GM19452 (cell line): Measurements from ENCODE around the gene PRPF38B.

Experiments used
- ATAC-seq: cut with Tn5 transposase; IDR thresholded peaks from one replicate; pipeline ENCODE4 v1.9.1; 2021; ENCODE audit not compliant: unreplicated experiment

Gene PRPF38B

GRCh38 chr1:108717774-108718316 is 25.7 kb downstream of the PRPF38B start:
- ATAC-seq = no peak

- no peak for ATAC-seq
Measured at GRCh38 chr1:108718927-108719655, 27.0 kb downstream of the PRPF38B start.

DNA sequence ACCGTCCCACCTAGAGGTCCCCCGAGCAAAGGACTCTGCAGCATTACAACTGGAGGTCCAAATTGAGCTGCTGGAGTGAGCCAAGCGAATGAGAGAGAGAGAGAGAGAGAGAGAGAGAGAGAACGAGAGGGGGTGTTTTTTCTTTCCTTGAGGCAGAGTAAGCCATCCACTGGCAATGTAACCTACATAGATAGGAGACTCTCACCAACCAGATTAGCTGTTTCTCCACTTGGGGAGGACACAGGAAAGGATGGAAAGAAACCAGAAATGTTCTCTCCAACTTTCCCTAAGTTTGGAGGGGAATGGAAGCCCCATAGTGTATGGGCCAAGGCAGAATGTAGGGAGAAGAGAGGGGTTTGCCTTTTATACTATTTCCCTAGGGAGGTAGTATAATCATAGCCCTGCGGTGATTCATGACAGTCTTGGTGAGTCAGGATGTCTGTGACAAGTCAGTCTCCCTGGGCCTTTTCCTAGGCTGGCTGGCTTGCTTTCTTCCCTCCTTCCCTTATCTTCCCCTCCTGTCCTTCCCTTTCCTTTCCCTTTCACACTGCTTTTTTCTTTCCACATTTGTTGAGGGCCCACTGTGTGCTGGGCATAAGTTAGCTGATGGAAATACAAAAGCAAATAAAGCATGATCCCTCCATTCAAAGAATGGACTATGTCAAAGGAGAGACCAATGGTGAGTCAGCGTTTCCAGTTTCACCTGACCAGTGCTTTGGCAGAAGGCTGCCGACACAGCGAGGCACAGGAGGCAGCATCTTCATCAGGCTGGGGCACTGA is 27.7 kb downstream of the PRPF38B start:
- no peak for ATAC-seq

GRCh38 chr1:108722292-108722691 is 30.2 kb downstream of the PRPF38B start:
- no peak for ATAC-seq

GRCh38 chr1:108725906-108726305 is 33.8 kb downstream of the PRPF38B start:
- ATAC-seq = no peak

GRCh38 chr1:108728327-108728923 is 36.3 kb downstream of the PRPF38B start:
- no peak for ATAC-seq

DNA sequence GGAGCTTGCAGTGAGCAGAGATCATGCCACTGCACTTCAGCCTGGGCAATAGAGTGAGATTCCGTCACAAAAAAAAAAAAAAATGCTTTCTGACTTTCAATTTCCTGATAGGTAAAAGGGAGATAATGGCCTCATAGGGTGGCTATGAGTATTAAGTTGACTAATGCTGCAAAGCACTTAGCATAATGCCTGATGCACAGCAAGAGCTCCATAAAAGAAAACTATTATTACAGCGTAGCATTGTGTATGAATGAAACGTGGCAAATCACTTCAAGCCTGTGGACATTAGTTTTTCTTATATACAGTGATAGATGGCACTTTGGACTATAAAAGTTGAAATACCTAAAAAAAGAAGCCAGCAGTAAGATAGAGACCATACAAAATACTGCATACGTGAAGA is 37.4 kb downstream of the PRPF38B start:
- no peak for ATAC-seq

DNA sequence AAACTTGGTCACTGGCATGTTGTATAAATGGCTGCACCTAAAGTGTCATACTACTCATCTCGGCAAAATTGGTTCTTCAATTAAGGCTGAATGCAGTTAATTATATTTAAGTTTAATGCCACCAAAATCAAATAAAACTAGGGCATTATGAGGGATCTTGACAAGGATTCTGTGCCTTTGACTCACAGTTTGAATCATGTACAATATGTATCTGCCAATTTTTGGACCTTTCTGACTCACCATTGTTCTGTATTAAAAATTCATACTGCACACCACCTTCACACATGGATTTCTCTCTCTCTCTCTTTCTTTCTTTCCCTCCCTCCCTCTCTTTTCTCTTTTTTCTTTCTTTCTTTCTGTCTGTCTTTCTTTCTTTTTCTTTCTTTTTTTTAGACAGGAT is 40.3 kb downstream of the PRPF38B start:
- no peak for ATAC-seq

GRCh38 chr1:108734171-108734865 is 42.2 kb downstream of the PRPF38B start:
- ATAC-seq = no peak

DNA sequence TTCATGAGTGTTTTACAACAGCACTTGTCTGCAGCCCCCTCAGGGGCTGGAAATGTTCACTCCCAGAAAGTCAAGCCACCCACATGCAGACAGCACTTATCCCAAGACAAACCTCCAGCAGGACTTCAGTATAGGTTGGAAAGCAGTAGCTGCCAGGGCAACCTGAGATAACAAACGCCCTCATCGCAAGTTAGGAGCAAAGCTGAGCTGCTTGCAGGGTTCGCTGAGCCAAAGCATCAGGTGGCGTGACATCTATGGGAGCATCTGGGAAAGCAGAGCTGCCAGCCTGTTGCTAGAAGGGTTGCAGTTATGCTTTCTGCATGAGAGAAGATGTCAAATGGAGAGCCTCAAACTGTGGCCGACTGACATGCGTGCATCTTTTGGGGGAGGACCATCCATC is 50.1 kb downstream of the PRPF38B start:
- ATAC-seq = no peak

DNA sequence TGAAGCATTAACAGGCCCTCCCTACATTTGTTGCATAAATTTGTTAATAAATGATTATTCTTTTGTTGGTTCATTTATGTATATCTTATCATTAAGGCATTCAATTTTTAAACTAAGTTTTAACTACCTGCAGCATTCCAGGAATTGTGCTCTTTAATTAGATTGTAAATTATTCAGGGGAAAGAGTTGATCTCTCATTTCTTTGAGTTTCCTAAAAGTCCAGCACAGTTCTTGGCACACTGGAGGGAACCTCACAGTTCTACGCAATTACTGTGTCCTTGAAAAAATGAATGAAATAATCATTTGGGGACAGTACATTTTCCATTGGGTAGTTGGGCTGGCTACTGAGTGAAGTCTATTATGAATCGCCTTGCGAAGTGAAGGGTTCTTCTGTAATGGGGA is 53.9 kb downstream of the PRPF38B start:
- no peak for ATAC-seq

DNA sequence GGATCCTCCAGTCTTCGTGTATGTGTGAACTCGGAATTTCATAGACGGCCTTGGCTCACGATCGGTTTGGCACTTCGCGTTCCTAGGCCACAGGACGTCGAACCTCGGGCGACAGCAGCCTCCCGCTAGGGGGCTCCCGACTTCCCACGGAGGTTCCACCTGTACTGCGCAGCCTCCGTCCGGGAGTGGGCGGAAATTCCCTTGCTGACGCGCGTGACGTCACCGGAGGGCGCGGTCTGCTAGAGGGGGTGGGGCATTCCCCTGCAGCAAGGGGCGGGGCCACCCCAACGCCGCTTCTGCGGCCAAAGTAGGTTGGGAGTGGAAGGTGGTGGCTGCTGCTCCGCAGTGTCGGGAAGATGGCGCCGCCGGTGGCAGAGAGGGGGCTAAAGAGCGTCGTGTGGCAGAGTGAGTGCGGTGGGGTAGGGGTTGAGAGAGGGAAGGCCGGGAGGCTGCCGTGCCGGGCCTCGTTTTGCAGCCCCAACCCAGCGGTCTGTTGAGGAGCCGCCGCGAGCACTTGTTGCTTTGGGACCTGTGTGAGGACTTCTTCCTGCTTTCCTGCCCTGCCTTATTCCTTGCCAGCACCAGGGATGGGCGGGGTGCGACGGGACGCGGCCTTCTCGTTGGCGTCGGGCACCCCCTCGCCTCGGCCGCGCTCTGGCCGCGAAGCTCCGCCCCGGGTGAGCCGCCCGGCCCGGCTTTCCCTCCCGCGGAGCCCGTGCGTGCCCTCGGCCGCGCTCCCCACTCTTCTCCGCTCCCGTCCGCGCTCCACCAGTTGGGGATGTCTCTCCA is 54.5 kb downstream of the PRPF38B start, which contains the start of gene STXBP3:
STXBP3 (plus strand) TSS at position 293 of the 789 bp plus-strand sequence; CDS start at position 357, 64 bp downstream.
- peak; percentile 93 for ATAC-seq

DNA sequence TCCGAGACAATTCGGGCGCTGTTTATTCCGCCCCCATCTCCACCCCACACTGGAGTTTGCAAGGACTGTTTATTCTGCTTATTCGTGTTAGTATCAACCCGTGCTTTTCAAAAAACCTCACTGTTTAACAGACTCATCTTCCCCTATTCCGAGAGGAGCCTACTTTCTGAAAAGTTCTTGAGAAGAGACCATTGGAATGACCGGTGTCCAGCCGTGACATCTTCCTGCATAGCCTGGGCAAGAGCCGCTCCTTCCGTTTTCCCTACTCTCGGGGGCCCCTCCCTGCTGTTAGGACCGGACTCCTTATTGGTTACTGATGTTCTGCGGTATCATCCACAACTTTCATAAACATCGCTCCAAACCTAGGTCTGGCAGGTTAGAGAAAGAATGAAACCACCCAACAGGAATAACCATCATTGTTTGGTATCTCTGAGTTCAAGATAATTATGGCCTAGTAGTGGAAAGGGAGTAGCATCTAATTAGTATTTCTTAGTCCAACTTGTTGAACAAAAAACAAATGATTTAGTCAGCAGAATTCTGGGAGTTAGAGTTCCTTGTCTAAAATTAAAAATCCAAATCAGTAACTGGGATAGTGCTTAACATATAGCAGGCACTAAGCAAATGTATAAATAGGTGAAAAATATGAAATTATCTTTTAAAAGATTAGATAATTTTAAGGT is 55.2 kb downstream of the PRPF38B start:
- peak; percentile 19 for ATAC-seq

DNA sequence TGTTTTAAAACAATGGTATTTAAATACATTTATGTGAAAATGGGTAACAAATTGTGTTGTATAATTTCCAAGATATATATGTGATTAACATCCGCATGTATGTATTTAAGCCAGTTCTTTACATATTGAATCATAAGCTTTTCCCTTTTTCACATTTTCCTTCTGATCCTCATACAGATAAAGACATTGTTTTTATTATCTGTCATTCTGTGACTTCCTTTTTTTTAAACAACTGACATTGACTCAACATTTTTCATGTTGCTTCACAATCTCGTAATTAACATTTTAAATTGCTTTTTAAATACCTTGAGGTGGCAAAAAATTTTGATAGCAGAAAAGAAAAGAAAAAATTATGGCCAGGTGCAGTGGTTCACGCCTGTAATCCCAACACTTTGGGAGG is 55.8 kb downstream of the PRPF38B start:
- ATAC-seq = no peak

DNA sequence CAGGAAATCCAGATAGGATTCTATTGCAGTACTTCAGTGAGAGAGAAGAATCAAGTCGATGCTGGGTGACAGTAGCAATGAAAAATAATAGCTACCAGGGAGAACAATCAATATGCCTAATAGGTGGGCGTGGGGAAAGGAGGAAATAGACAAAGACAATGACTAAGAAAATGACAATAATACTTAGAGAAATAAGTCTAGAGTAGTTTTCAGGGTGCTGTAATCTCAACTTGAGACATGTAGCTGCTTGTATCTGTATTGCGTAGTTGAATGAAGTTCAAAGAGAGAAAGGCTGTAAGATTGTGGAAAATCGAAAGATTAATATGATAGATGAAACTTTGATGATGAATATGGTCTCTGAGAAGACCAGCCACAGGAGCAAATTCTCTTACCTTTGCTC is 57.0 kb downstream of the PRPF38B start:
- no peak for ATAC-seq

DNA sequence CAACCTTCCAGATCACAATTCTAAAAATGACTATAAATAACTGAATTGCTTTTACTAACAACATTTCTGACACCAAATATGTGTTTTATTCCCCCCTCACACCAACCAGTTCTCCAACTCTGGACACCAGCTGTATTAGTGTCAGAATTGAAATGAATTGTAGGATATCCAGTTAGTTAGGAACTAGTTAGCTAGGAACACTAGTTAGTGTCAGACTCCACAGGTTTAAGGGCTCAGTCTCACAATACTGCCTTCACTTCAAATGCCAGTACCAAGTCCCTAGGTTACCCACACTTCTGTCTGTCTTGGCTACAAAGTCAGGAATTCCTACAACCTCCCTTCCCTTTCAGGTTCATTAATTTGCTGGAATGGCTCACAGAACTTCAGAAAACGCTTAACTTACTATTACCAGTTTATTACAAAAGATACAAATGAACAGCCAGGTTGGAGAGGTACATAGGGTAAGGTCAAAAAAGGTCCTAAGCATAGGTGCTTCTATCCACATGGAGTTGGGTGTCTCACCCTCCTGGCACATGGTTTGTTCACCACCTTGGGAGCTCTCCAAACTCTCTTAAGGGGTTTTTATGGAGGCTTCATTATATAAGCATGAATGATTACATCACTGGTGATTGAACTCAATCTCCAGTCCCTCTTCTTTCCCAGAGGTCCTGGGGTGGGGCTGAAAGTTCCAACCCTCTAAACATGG is 58.5 kb downstream of the PRPF38B start:
- ATAC-seq = no peak
